RWPE1 (cell line): ENCODE measurements around the gene LRRN4.

Experiments
- CTCF ChIA-PET: fragments of 350-600 bp; sonication (Branson Sonifier 250); formaldehyde crosslinking; extraction: SDS; loops from one replicate; lab custom pipeline; 2021; lab: Yijun Ruan, JAX
- POLR2A ChIA-PET: fragments of 400-600 bp; formaldehyde crosslinking; extraction: SDS; loops from one replicate; lab custom pipeline; 2020; ENCODE audit warnings: antibody characterized with exemption; ENCODE audit not compliant: low non-redundant PET; lab: Yijun Ruan, JAX
- DNase-seq: peaks from one replicate; pipeline ENCODE4 v3.0.0; 2012; ENCODE audit warnings: low spot score
- H3K27ac ChIP-seq: fragments of 450-650 bp; 2 replicates; pipeline ENCODE4 v1.5.1; 2017
- TF ChIP-seq, protein P1 (sequence below): fragments of 450-650 bp; conservative IDR thresholded peaks from 2 replicates; pipeline ENCODE4 v1.5.1; 2017; ENCODE audit warnings: low read depth, mild to moderate bottlenecking

LRRN4 gene

DNA sequence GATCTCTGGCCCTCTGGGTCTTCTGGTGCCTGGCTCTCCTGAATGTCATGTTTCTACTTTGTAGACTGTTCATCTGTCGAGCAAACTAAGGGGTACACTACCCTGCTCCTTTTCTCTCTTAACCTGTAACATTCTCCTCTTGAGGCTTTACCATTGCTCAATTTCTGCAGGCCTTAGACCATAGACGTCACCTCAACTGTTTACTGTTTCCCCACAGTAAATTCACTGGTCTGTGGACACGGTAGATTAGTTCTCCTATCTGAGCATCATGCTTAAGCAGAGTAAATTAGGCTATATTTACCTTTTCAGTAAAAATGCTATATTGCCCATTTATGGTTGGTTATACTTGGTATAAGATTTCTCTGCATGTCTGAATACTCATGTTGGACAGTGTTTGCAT, 62.9 kb downstream of the LRRN4 start:
- TF ChIP-seq, protein P1, sequence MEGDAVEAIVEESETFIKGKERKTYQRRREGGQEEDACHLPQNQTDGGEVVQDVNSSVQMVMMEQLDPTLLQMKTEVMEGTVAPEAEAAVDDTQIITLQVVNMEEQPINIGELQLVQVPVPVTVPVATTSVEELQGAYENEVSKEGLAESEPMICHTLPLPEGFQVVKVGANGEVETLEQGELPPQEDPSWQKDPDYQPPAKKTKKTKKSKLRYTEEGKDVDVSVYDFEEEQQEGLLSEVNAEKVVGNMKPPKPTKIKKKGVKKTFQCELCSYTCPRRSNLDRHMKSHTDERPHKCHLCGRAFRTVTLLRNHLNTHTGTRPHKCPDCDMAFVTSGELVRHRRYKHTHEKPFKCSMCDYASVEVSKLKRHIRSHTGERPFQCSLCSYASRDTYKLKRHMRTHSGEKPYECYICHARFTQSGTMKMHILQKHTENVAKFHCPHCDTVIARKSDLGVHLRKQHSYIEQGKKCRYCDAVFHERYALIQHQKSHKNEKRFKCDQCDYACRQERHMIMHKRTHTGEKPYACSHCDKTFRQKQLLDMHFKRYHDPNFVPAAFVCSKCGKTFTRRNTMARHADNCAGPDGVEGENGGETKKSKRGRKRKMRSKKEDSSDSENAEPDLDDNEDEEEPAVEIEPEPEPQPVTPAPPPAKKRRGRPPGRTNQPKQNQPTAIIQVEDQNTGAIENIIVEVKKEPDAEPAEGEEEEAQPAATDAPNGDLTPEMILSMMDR: no peak
- DNase-seq: no peak
- POLR2A ChIA-PET: no interaction called here
- CTCF ChIA-PET: no interaction called here
- no peak overlapping the region for H3K27ac ChIP-seq
